HG03439 (cell line): ENCODE measurements around the gene SELENON.

Experiments used
- ATAC-seq: cut with Tn5 transposase; IDR thresholded peaks from one replicate; pipeline ENCODE4 v1.9.1; 2021; ENCODE audit warnings: mild to moderate bottlenecking, moderate library complexity; ENCODE audit not compliant: unreplicated experiment

Gene SELENON

GRCh38 chr1:25858906-25859789 lies 59.2 kb downstream of the SELENON start, which contains the start of gene AUNIP:
AUNIP (minus strand) TSS chr1:25859457; CDS start chr1:25859357, 100 bp downstream.
- ATAC-seq: peak; percentile 85

GRCh38 chr1:25861316-25862286 lies 61.6 kb downstream of the SELENON start:
- no peak for ATAC-seq

- no peak for ATAC-seq
Measured at GRCh38 chr1:25862785-25863485, 62.9 kb downstream of the SELENON start.

- ATAC-seq: no peak
Measured at GRCh38 chr1:25863486-25864262, 63.7 kb downstream of the SELENON start.

GRCh38 chr1:25864434-25864833 lies 64.4 kb downstream of the SELENON start:
- ATAC-seq: no peak

GRCh38 chr1:25866288-25866687 lies 66.3 kb downstream of the SELENON start:
- no peak for ATAC-seq

- no peak for ATAC-seq
Measured at GRCh38 chr1:25867210-25867991, 67.4 kb downstream of the SELENON start.
